GM21526 (cell line): ENCODE measurements around the gene KRT78.
"Not testable (repeated sequence)": the region's sequence is repeated elsewhere in the genome, so short reads cannot be mapped to it uniquely, and the experiment has no call there.

Experiments
- ATAC-seq: cut with Tn5 transposase; IDR thresholded peaks from one replicate; pipeline ENCODE4 v1.9.1; 2021; ENCODE audit warnings: moderate library complexity; ENCODE audit not compliant: unreplicated experiment, low FRiP score

KRT78 gene

GRCh38 chr12:52872644-52873389, 24.0 kb upstream of the KRT78 start:
- ATAC-seq = no peak

DNA sequence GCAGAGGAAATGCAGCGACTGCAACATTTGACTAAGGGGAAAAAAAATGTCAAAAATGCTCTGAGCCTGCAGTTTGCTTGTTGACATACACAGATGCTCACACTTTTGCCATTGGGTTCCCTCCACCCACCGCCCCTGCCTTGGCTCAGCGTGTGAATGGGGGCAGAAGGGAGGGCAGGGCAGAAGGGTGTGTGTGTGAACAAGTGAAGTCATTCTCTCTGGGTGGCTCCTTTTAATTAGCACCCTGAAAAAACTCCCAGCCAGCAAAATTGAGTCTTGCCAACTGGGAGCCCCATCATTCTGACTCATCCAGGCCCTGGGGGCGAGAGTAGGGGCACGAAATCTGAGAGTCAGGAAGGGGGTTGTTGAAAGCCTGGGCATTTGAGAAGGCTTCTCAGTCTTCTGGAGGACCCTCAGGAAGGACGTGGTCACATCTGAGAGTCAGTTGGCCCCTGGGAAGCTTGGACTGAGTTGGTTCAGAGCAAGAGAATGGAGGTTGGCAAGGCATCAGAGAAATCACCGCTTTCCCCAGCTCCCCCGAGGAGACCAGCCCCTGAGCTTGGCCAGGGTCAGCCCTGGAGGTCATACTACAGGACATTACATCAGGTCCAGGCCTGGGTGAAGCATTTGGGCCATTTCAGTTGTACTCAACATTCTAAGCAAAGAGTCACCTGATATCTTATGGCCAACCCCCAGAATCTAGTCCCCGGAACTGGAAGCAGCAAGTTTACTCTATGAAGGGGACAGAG, 22.7 kb upstream of the KRT78 start:
- no peak for ATAC-seq

DNA sequence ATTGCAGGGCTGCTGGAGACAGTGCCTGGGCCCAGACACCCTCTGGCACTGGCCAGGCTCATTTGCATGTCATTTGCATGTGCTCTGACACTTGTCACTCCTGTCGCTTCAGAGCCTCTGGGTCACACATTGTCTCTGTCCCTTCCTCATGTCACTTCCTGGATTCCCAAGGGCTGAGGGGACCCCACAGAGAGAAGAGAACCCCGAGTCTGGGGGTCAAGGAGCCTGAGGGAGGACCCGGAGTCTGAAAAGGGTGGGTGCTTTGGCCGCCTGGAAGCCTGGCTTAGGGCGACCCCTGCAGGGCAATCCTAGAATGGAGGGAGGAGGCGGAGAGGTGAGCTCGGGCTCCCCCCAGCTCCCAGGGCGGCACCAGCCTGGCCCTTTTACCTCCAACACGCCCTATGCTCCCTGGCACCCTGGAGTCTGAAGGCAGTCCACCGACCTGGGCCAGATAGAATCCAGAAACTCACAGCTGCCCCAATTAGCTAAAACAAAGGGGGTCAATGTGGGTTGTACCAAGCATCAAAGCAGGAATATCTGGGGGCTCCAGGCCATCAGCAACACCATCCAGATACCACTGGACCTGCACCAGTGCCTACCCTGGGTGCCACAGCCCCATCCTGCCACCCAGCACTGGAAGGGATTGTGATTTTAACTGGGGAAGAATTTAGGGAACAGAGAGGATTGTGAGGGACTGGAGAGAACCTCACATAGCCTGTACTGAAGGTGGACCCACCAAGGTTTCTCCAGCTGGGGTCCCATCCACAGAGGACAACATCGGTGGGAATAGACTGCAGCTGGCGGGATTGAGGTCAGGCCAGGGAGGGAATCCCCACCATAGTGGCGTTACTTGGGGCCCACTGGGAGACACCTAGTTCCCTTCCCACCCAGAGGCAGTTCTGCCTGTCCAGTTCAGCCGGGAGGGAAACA, 21.8 kb upstream of the KRT78 start:
- ATAC-seq = no peak

DNA sequence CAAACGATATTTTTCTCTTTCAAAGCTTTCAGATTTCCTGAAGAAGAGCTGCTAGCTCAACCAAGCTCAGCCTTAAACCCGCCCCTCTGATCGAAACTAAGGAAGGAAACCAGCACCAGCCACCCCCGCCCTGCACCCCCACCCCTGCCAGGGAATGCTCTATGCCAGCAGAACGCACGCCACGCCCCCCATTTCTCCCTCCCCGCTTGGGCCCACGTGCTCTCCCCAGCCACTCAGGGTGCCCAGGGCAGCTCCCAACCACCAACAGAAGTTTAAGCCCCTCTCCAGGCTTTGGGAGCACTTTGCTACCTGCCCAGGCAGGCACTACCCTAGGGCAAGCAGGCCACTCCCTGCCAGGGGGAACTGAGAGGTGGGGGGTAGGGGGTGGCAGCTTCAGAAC, 18.8 kb upstream of the KRT78 start:
- ATAC-seq = no peak

DNA sequence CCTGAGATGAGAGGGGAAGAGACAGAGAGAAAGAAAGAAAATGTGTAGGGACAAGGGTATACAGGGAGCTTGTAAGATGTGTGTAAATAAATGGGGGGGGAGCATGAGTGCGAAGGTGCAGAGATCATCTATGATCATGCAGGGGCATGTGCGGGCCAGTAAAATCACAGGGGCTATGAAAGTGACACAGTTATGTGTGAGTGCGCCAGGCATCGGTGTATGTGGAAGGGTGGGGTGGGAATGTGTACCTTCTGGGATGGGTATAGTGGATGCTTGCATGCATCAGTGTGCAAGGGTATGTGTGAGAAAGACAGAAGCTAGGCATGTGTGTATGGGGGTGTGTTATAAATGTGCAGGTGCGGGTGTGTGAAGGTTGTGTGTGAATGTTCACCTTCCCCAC, 18.4 kb upstream of the KRT78 start:
- ATAC-seq = no peak

- no peak for ATAC-seq
Observed at GRCh38 chr12:52865090-52865944, 16.5 kb upstream of the KRT78 start.

- ATAC-seq = no peak
Observed at GRCh38 chr12:52862023-52862422, 13.2 kb upstream of the KRT78 start.

DNA sequence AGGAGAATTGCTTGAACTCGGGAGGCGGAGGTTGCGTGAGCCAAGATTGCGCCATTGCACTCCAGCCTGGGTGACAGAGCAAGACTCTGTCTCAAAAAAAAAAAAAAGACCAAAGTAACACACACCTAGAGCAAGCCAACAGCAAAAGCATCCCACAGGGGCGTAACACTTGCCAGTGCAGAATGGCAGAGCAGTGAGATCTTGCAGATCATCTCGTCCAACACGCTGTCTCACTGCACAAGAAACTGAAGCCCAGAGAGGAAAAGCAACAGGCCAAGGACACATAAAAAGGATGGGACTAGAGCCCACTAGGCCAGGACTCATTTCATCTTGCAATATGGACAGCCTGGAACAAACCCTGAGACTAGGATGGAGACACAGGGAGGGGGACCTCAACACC, 12.7 kb upstream of the KRT78 start:
- ATAC-seq = no peak

GRCh38 chr12:52860102-52860823, 11.5 kb upstream of the KRT78 start:
- no peak for ATAC-seq

- no peak for ATAC-seq
Observed at GRCh38 chr12:52857500-52857899, 8.7 kb upstream of the KRT78 start.

DNA sequence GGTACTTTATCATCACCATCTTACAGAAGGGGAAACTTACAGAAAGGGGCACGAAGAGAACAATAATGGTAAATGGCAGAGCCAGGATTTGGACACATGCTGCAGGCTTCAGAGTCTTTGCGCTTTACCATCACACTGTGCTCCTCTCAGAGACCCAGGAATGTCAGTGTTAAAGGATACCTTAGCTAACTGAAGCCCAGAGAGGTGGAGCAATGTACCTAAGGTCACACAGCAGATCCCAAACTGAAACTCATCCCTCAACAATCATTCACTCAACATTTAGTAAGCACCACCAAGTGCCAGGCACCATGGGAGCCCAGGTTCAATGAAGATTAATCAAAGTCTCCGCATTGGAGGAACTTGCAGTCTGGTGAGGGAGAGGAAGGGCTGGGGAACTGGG, 8.0 kb upstream of the KRT78 start:
- ATAC-seq = no peak

DNA sequence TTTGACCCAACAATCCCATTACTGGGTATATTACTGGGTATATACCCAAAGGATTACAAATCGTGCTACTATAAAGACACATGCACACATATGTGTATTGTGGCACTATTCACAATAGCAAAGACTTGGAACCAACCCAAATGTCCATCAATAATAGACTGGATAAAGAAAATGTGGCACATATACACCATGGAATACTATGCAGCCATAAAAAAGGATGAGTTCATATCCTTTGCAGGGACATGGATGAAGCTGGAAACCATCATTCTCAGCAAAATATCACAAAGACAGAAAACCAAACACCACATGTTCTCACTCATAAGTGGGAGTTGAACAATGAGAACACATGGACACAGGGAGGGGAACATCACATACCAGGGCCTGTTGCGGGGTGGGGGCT, 7.3 kb upstream of the KRT78 start:
- not testable (repeated sequence) for ATAC-seq

GRCh38 chr12:52851787-52852186, 3.0 kb upstream of the KRT78 start:
- ATAC-seq = no peak

DNA sequence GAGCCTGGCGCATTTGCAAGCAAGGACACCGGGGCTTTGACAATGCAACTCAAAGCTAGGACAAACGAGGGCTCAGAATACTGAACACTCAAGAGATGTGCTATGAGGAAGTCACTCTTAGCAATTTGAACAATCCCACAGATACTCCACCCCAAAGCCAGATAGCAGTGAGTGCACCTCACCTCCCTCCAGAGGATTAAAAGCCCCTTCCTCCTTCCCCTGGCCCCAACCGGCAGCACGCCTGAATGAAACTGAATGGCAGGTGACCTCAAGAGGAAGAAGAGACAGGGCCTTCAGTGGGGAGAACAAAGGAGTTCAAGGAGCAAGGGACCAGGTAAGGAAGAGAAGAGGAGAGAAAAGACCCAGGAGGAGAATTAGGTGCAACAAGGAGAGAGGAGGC, 1.9 kb upstream of the KRT78 start:
- no peak for ATAC-seq

- no peak for ATAC-seq
Observed at GRCh38 chr12:52849511-52849910, 717 bp upstream of the KRT78 start.

- no peak for ATAC-seq
Observed at GRCh38 chr12:52847335-52848102, 1.3 kb downstream of the KRT78 start.

DNA sequence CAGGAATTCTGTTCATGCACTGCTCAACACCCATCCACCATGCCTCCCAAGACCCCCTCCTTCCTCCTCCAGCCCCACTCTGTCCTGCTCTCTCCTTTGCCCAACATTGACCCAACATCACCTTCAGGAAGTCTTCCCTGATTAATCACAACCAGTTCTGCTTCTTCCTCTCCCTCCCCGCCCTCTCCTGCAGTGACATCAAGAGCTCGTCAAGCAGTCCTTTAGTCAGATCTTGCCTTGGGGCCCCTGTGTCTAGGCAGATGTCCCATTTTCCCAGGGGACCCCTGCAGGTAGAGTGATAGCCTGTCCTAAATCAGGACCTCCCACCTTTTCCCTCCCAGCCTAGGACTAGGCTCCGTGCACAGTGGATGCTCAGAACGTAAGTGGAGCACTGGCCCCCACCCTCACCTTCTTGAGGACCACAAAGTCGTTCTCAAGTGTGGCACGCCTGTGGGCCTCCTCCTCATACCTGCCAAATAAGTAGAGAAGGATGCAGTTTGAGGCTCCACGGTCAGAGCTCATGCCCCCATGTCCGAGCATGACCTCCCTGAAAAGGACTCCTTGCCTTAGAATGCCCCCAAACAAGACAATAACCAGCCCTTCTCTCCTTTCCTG, 2.3 kb downstream of the KRT78 start:
- no peak for ATAC-seq

GRCh38 chr12:52845946-52846345, 2.8 kb downstream of the KRT78 start:
- no peak for ATAC-seq
